Smooth muscle cell (in vitro differentiated cells): Measurements from ENCODE around the gene KLHDC9. TPM values are rescaled to one million over a fixed set of nuclear protein-coding genes. Genes with fewer than 3 reads are reported as not detected.

Experiments
- DNase-seq: peaks from one replicate; lab custom pipeline; 2025; ENCODE audit not compliant: unreplicated experiment; lab: John Stamatoyannopoulos, UW
- H2AFZ ChIP-seq: fragments of 200-600 bp; sonication (generic); 2 replicates; pipeline ENCODE4 v1.6.0; 2016; ENCODE audit warnings: antibody characterized with exemption, low read depth, mild to moderate bottlenecking
- H3F3A ChIP-seq: fragments of 200-600 bp; sonication (generic); 2 replicates; pipeline ENCODE4 v1.6.0; 2017; ENCODE audit warnings: antibody characterized with exemption, low read depth
- H3K27ac ChIP-seq: fragments of 200-600 bp; sonication (generic); 2 replicates; pipeline ENCODE4 v1.5.1; 2016; ENCODE audit warnings: low read depth, mild to moderate bottlenecking
- H3K27me3 ChIP-seq: fragments of 200-600 bp; sonication (generic); 2 replicates; pipeline ENCODE4 v1.6.1; 2016; ENCODE audit warnings: low read depth, mild to moderate bottlenecking
- H3K36me3 ChIP-seq: fragments of 200-600 bp; sonication (generic); 2 replicates; pipeline ENCODE4 v1.5.1; 2016; ENCODE audit warnings: low read depth
- H3K4me1 ChIP-seq: fragments of 200-600 bp; sonication (generic); 2 replicates; pipeline ENCODE4 v1.5.1; 2016; ENCODE audit warnings: low read depth
- H3K4me2 ChIP-seq: fragments of 200-600 bp; sonication (generic); 2 replicates; pipeline ENCODE4 v1.6.0; 2016; ENCODE audit warnings: mild to moderate bottlenecking
- H3K4me3 ChIP-seq: fragments of 200-600 bp; sonication (generic); 2 replicates; pipeline ENCODE4 v1.5.1; 2016; ENCODE audit warnings: mild to moderate bottlenecking
- H3K79me2 ChIP-seq: fragments of 200-600 bp; sonication (generic); 2 replicates; pipeline ENCODE4 v1.6.0; 2016; ENCODE audit warnings: low read depth, mild to moderate bottlenecking
- H3K9ac ChIP-seq: fragments of 200-600 bp; sonication (generic); 2 replicates; pipeline ENCODE4 v1.6.0; 2016; ENCODE audit warnings: low read depth
- H3K9me3 ChIP-seq: fragments of 200-600 bp; sonication (generic); replicated peaks from 2 replicates; pipeline ENCODE4 v1.5.1; 2016; ENCODE audit warnings: low read depth
- H4K20me1 ChIP-seq: fragments of 200-600 bp; sonication (generic); 2 replicates; pipeline ENCODE4 v1.6.0; 2016; ENCODE audit warnings: low read depth
- WGBS: methylation state at CpG from one replicate; pipeline ENCODE4 v1.1.7; 2016; ENCODE audit warnings: low lambda C conversion rate; 5-methylcytosine and 5-hydroxymethylcytosine counted together
- polyA plus RNA-seq: library from polyadenylated mRNA; unstranded; fragments of >200 nt; fragmentation: Nextera tagmentation; extraction: Ambion mirVana; gene quantifications from 2 replicates; pipeline ENCODE4 v1.2.1, GENCODE V29; 2016
- total RNA-seq: library from RNA; depleted of rRNA; stranded (reverse); fragments of >200 nt; gene quantifications from 2 replicates; pipeline ENCODE4 v1.2.3, GENCODE V29; 2014
- TF ChIP-seq, protein P1 (sequence below): fragments of 200-600 bp; sonication (generic); IDR thresholded peaks from 2 replicates; pipeline ENCODE4 v1.5.1; 2017; ENCODE audit warnings: borderline replicate concordance, mild to moderate bottlenecking, antibody characterized with exemption; ENCODE audit not compliant: insufficient read depth, poor library complexity, severe bottlenecking

The KLHDC9 gene
- total and polyA plus RNA-seq, 2 experiments from 2014 or later: 2.2 to 4.6 TPM

DNA sequence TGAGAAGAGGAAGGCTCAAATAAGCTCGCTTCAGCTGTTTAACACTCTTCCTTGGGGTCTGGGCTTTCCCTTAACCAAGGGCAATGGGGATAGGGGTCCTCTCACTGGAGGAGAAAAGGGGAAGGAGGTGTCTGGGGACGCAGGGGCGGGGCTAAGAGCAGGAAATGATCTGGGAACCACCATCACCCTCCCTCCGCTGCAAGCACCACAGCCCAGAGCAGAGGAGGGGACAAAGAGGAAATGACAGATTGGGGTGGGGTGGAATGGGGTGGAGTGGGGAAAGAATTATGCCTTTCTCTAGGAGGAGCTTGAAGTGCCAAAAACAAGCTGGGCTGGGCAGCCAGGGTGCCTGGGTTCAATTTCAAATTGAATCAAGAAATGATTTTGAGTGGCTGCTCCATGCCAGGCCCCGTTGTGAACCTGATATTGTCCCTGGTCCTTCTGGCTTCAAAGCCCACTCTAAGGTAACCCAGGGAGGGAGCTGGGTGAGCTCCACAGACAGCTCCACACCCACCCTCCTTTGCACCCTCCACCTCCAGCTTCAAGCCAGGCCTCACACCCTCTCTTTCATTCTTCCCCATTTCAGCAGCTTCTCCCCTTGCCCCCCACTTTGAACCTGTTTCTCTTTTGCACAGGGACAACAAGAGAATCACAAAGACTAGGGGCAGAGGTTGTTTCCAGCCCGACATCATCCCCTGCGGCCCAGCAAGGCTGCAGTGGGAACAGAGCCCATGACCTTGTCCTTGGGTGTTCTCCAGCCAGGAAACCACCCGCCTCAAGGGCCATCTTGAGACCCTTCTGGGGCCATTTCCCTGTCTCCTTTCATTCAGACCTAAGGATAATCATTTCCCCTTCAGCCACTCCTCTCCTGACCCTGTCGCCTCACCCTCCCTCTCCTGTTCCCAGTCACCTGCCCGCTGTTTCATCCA, 29.6 kb upstream of the KLHDC9 start:
- Histone ChIP-seq H3K9ac (no peak overlapping the region), H3K27ac (no peak overlapping the region), H3K4me1 (peaks cover 4% of the 10 kb centered on the region), H3K79me2 (no peaks in the 10 kb centered on the region), H4K20me1 (no peaks in the 10 kb centered on the region), H3K27me3 (peaks cover 5% of the 10 kb centered on the region), H2AFZ (no peak overlapping the region), H3F3A (no peaks in the 10 kb centered on the region), H3K4me3 (no peak overlapping the region), H3K9me3 (no peaks in the 10 kb centered on the region), H3K4me2 (no peak overlapping the region), H3K36me3 (no peaks in the 10 kb centered on the region)
- TF ChIP-seq, protein P1, sequence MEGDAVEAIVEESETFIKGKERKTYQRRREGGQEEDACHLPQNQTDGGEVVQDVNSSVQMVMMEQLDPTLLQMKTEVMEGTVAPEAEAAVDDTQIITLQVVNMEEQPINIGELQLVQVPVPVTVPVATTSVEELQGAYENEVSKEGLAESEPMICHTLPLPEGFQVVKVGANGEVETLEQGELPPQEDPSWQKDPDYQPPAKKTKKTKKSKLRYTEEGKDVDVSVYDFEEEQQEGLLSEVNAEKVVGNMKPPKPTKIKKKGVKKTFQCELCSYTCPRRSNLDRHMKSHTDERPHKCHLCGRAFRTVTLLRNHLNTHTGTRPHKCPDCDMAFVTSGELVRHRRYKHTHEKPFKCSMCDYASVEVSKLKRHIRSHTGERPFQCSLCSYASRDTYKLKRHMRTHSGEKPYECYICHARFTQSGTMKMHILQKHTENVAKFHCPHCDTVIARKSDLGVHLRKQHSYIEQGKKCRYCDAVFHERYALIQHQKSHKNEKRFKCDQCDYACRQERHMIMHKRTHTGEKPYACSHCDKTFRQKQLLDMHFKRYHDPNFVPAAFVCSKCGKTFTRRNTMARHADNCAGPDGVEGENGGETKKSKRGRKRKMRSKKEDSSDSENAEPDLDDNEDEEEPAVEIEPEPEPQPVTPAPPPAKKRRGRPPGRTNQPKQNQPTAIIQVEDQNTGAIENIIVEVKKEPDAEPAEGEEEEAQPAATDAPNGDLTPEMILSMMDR: no peak
- WGBS: 93% methylated on average over 10 of the region's 10 CpGs
- DNase-seq: no peak

DNA sequence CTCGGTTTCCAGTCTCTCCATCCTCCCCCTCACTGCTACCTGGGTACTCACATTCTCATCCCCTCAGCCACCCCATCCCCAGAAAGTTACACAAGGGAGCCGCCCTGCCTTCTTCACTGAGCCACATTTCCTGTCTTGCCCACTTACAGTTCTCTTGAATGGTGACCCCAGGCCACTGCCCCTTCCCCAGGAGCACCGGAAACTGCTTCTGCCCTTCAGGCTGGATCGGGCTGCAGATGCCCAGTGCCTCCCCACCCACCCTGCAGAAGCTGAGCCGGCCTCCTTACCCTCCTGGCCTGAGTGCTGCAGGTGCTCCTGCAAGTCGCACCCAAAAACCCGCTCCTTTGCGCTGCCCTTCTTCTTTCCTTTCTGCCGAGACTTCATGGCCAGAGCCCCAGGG, 28.9 kb upstream of the KLHDC9 start:
- Histone ChIP-seq H3K27me3 (no peaks in the 10 kb centered on the region), H3K4me2 (no peak overlapping the region), H3K36me3 (no peaks in the 10 kb centered on the region), H3F3A (no peaks in the 10 kb centered on the region), H4K20me1 (no peaks in the 10 kb centered on the region), H3K79me2 (no peaks in the 10 kb centered on the region), H2AFZ (no peak overlapping the region), H3K4me3 (no peak overlapping the region), H3K9me3 (no peaks in the 10 kb centered on the region), H3K9ac (no peak overlapping the region), H3K27ac (no peak overlapping the region), H3K4me1 (peaks cover 4% of the 10 kb centered on the region)
- no peak for DNase-seq
- 92% methylated on average over 9 of the region's 9 CpGs for WGBS
- TF ChIP-seq, protein P1: no peak

DNA sequence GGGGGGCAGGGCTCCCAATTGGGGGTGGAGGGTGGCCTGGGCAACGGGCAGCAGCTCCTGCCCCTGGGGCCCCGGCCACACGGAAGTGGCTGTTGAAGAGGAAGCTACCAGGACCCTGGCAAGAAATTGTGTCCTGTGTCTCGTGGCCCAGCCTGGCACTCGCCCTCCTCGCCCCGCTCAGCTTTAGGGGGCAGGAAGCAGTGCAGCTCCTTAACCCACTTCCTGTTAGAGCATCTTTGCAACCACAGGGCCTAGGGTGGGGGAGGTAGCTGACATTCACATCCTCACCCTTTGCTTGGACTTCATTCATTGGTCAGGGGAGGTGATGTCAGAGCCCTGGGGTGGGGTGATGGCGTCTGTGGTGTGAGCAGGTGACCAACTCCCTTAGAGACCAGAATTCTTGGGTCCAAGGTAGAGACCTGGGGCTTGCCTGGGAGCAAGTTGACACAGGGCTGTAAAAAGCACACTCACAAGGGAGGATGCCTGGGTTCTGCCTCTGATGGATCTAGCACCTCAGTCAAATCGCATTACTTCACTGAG, 28.4 kb upstream of the KLHDC9 start, which contains the start of gene ARHGAP30:
TSS of gene ARHGAP30 (minus strand) at position 161 of the 540 bp plus-strand sequence. CDS start 267 bp downstream, outside the sequence.
- no peaks in the 10 kb centered on the region for H3K36me3 ChIP-seq
- H3K4me2 ChIP-seq: peak within 1 kb of the TSS; percentile 41
- no peak within 1 kb of the TSS for H3K9ac ChIP-seq
- peak within 1 kb of the TSS; percentile 73 for H3K27ac ChIP-seq
- 90% methylated on average over 9 of the region's 9 CpGs for WGBS
- no peak within 1 kb of the TSS for H3K4me3 ChIP-seq
- peaks cover 4% of the 10 kb centered on the region for H3K4me1 ChIP-seq
- no peaks in the 10 kb centered on the region for H3K79me2 ChIP-seq
- DNase-seq: no peak
- no peaks in the 10 kb centered on the region for H3K27me3 ChIP-seq
- H3K9me3 ChIP-seq: no peaks in the 10 kb centered on the region
- no peaks in the 10 kb centered on the region for H4K20me1 ChIP-seq
- TF ChIP-seq, protein P1: no peak
- peak within 1 kb of the TSS; percentile 73 for H2AFZ ChIP-seq
- no peaks in the 10 kb centered on the region for H3F3A ChIP-seq
